H1 (cell line): ENCODE measurements around the gene PGP. TPM values are rescaled to one million over a fixed set of nuclear protein-coding genes. Genes with fewer than 3 reads are reported as not detected.

Source experiments
- CTCF ChIA-PET: fragments of 300-600 bp; sonication (Branson Sonifier 250); formaldehyde crosslinking; loops from one replicate; lab custom pipeline; 2021; ENCODE audit not compliant: partially characterized antibody; lab: Charles Lee
- POLR2A ChIA-PET: fragments of 300-600 bp; sonication (Branson Sonifier 250); formaldehyde crosslinking; loops from one replicate; lab custom pipeline; 2021; ENCODE audit warnings: inconsistent platforms; ENCODE audit not compliant: partially characterized antibody; lab: Charles Lee
- DNase-seq, 2 experiments: peaks; one replicate each; pipeline versions ENCODE4 v3.0.0 to v3.0.0-alpha.2; 2010 to 2022; ENCODE audit warnings: low spot score in 2 of 2, low read depth in 1 of 2, mixed read lengths in 1 of 2
- FAIRE-seq: peaks from 2 replicates; lab custom pipeline; 2011; peaks lifted over from hg19 to GRCh38; lab: Jason Lieb, UNC
- H2AFZ ChIP-seq: 2 replicates; pipeline ENCODE4 v1.8.1; 2012; ENCODE audit warnings: low read length, inconsistent platforms
- H2AK5ac ChIP-seq: 2 replicates; pipeline ENCODE4 v1.6.1; 2013; ENCODE audit warnings: low read depth, low read length
- H2BK120ac ChIP-seq: replicated peaks from 2 replicates; pipeline ENCODE3; 2013; ENCODE audit warnings: low read depth, low read length, inconsistent platforms
- H2BK12ac ChIP-seq: 2 replicates; pipeline ENCODE4 v1.6.1; 2013; ENCODE audit warnings: low read depth, low read length
- H2BK15ac ChIP-seq: 2 replicates; pipeline ENCODE4 v1.6.1; 2013; ENCODE audit warnings: low read length
- H2BK20ac ChIP-seq: 2 replicates; pipeline ENCODE4 v1.6.1; 2013; ENCODE audit warnings: low read length
- H2BK5ac ChIP-seq: 2 replicates; pipeline ENCODE4 v1.6.1; 2013; ENCODE audit warnings: low read depth, low read length
- H3K14ac ChIP-seq: 2 replicates; pipeline ENCODE4 v1.6.1; 2013; ENCODE audit warnings: inconsistent platforms; ENCODE audit not compliant: insufficient read length
- H3K18ac ChIP-seq: 2 replicates; pipeline ENCODE4 v1.6.1; 2013; ENCODE audit warnings: low read length; ENCODE audit errors: extremely low read depth
- H3K23ac ChIP-seq: 2 replicates; pipeline ENCODE4 v1.6.1; 2013; ENCODE audit warnings: inconsistent platforms; ENCODE audit not compliant: insufficient read length
- H3K23me2 ChIP-seq: 2 replicates; pipeline ENCODE4 v1.6.1; 2013; ENCODE audit warnings: low read depth, low read length
- H3K27ac ChIP-seq: 2 replicates; pipeline ENCODE4 v1.6.1; 2011; ENCODE audit warnings: low read depth, low read length, inconsistent platforms
- H3K27me3 ChIP-seq, 4 experiments: replicated peaks in 1 of 4; 1 replicate in 1 of 4; 2 replicates in 3 of 4; pipeline versions ENCODE4 v1.6.1 to v1.8.1; 2011 to 2013; ENCODE audit warnings: low read length in 3 of 4, mild to moderate bottlenecking in 3 of 4, inconsistent platforms in 2 of 4, mixed read lengths in 2 of 4, moderate library complexity in 1 of 4; ENCODE audit not compliant: control insufficient read depth in 3 of 4, insufficient read depth in 3 of 4; ENCODE audit errors: extremely low read depth in 1 of 4
- H3K36me3 ChIP-seq, 4 experiments: 2 replicates each; pipeline versions ENCODE4 v1.6.1 to v1.8.1; 2011 to 2013; ENCODE audit warnings: mild to moderate bottlenecking in 4 of 4, low read length in 3 of 4, moderate library complexity in 2 of 4, control low read depth in 1 of 4, inconsistent platforms in 1 of 4; ENCODE audit not compliant: insufficient read depth in 4 of 4, control insufficient read depth in 2 of 4
- H3K4ac ChIP-seq: replicated peaks from 2 replicates; pipeline ENCODE3; 2013; ENCODE audit warnings: low read length, low read depth, mixed read lengths, inconsistent platforms; ENCODE audit not compliant: insufficient read length
- H3K4me1 ChIP-seq, 4 experiments: replicated peaks in 1 of 4; 1 replicate in 1 of 4; 2 replicates in 3 of 4; pipeline versions ENCODE4 v1.6.1 to v1.8.1; 2011 to 2013; ENCODE audit warnings: low read length in 3 of 4, inconsistent platforms in 2 of 4, mixed read lengths in 1 of 4; ENCODE audit not compliant: insufficient read depth in 4 of 4, control insufficient read depth in 3 of 4
- H3K4me2 ChIP-seq, 2 experiments: 2 replicates each; pipeline versions ENCODE4 v1.6.1 to v1.8.1; 2011 to 2013; ENCODE audit warnings: low read depth in 2 of 2, low read length in 2 of 2, control low read depth in 1 of 2, inconsistent platforms in 1 of 2, mild to moderate bottlenecking in 1 of 2; ENCODE audit not compliant: insufficient read depth in 1 of 2
- H3K4me3 ChIP-seq, 4 experiments: fragments of 200-600, 300-600 bp in 1 of 4; sonication (generic), shearing (Covaris generic), sonication (Bioruptor Twin) in 1 of 4; 2 replicates each; pipeline versions ENCODE4 v1.5.1 to v1.8.1; 2011 to 2016; ENCODE audit warnings: low read length in 4 of 4, low read depth in 3 of 4, control low read depth in 2 of 4, inconsistent platforms in 2 of 4, mild to moderate bottlenecking in 2 of 4, mixed read lengths in 1 of 4, moderate library complexity in 1 of 4; ENCODE audit not compliant: insufficient read depth in 2 of 4; ENCODE audit errors: extremely low read depth in 1 of 4
- H3K56ac ChIP-seq: replicated peaks from 2 replicates; pipeline ENCODE3; 2013; ENCODE audit warnings: low read depth, mild to moderate bottlenecking, mixed read lengths, low read length, inconsistent platforms; ENCODE audit not compliant: insufficient read length
- H3K79me1 ChIP-seq: 2 replicates; pipeline ENCODE4 v1.6.1; 2013; ENCODE audit warnings: low read depth, low read length, control low read depth
- H3K79me2 ChIP-seq, 2 experiments: 2 replicates each; pipeline versions ENCODE4 v1.6.1 to v1.8.1; 2012 to 2013; ENCODE audit warnings: low read length in 2 of 2, mild to moderate bottlenecking in 2 of 2, inconsistent platforms in 1 of 2; ENCODE audit not compliant: insufficient read depth in 2 of 2, control insufficient read depth in 1 of 2
- H3K9ac ChIP-seq, 4 experiments: replicated peaks in 1 of 4; 1 replicate in 1 of 4; 2 replicates in 3 of 4; pipeline versions ENCODE4 v1.6.1 to v1.8.1; 2011 to 2013; ENCODE audit warnings: low read depth in 3 of 4, low read length in 3 of 4, control low read depth in 2 of 4, mild to moderate bottlenecking in 2 of 4, moderate library complexity in 2 of 4, inconsistent platforms in 1 of 4; ENCODE audit errors: extremely low read depth in 1 of 4
- H3K9me3 ChIP-seq, 2 experiments: 2 replicates each; pipeline versions ENCODE4 v1.6.1 to v1.8.1; 2012 to 2013; ENCODE audit warnings: mild to moderate bottlenecking in 2 of 2, moderate library complexity in 2 of 2, control low read depth in 1 of 2, inconsistent platforms in 1 of 2, low read depth in 1 of 2, low read length in 1 of 2, mixed read lengths in 1 of 2; ENCODE audit not compliant: insufficient read depth in 2 of 2
- H4K20me1 ChIP-seq, 2 experiments: replicated peaks in 1 of 2; 2 replicates each; pipeline versions ENCODE3 to v1.8.1; 2011 to 2013; ENCODE audit warnings: inconsistent platforms in 2 of 2, low read length in 2 of 2, mild to moderate bottlenecking in 1 of 2; ENCODE audit not compliant: insufficient read depth in 2 of 2, control insufficient read depth in 1 of 2
- H4K5ac ChIP-seq: 2 replicates; pipeline ENCODE4 v1.6.1; 2013; ENCODE audit warnings: low read length, low read depth, mixed read lengths, inconsistent platforms; ENCODE audit not compliant: insufficient read length
- H4K8ac ChIP-seq: 2 replicates; pipeline ENCODE4 v1.8.0; 2013; ENCODE audit warnings: mild to moderate bottlenecking, moderate library complexity, low read length, inconsistent platforms; ENCODE audit not compliant: insufficient read depth; ENCODE audit errors: extremely low read depth
- H4K91ac ChIP-seq: replicated peaks from 2 replicates; pipeline ENCODE3; 2013; ENCODE audit warnings: low read length, mixed read lengths, inconsistent platforms; ENCODE audit not compliant: insufficient read length
- CBX8 ChIP-seq: fragments of 300-800, 300-1000 bp; sonication (generic); IDR thresholded peaks from 2 replicates; pipeline ENCODE4 v1.7.1; 2016; ENCODE audit warnings: low read depth, low read length, borderline replicate concordance
- KDM5A ChIP-seq: fragments of 200-600 bp; IDR thresholded peaks from 2 replicates; pipeline ENCODE4 v1.7.1; 2012; ENCODE audit warnings: mild to moderate bottlenecking, low read length, inconsistent platforms, mixed read lengths
- POLR2AphosphoS5 ChIP-seq: IDR thresholded peaks from 2 replicates; pipeline ENCODE4 v1.6.1; 2011; ENCODE audit warnings: low read depth, low read length
- WGBS, 2 experiments: shearing (Covaris generic) in 1 of 2; methylation state at CpG; one replicate each; pipeline versions ENCODE4 v1.1.6 to v1.1.7; 2013 to 2015; ENCODE audit warnings: low lambda C conversion rate in 2 of 2, mixed read lengths in 2 of 2, inconsistent platforms in 1 of 2, low coverage in 1 of 2, missing lambda C conversion rate in 1 of 2; ENCODE audit not compliant: insufficient replicate concordance in 2 of 2, insufficient coverage in 1 of 2, insufficient read length in 1 of 2; ENCODE audit errors: extremely low coverage in 1 of 2, missing lambda C conversion rate in 1 of 2; 5-methylcytosine and 5-hydroxymethylcytosine counted together
- polyA plus RNA-seq, 7 experiments: library from polyadenylated mRNA; depleted of rRNA in 3 of 7; stranded (reverse) in 5 of 7; unstranded in 2 of 7; fragments of >200 nt in 5 of 7; fragments of 200-250 nt in 2 of 7; gene quantifications; 1 replicate in 5 of 7; 2 replicates in 1 of 7; 4 replicates in 1 of 7; pipeline versions ENCODE4 v1.2.1 to v1.2.3, GENCODE V29; 2011 to 2013; ENCODE audit warnings: missing spikeins in 2 of 7, mixed read lengths in 2 of 7
- total RNA-seq: library from RNA; stranded (reverse); fragmentation: NEBNext Ultra II Directional; extraction: Animal tissue kit (Norgen Biotek cat#: 25700); gene quantifications from 2 replicates; pipeline ENCODE4 v1.2.1, GENCODE V29; 2021

PGP gene
- total and polyA plus RNA-seq, 2 of the 8 experiments (the other 6 are each of a cell fraction or from before 2014, with no cell fraction given): 30.9 to 55.9 TPM

- H3K4me1 ChIP-seq: no peaks in the 10 kb centered on the region
- H3K14ac ChIP-seq: no peak overlapping the region
- H3K23ac ChIP-seq: no peak overlapping the region
- H3K23me2 ChIP-seq: no peaks in the 10 kb centered on the region; the same call in 1 of the 2 replicates
- peaks cover 2 to 24% of the 10 kb centered on the region in 2 experiments for H4K20me1 ChIP-seq
- H2BK5ac ChIP-seq: no peak overlapping the region
- no peak overlapping the region for H3K18ac ChIP-seq
- no peak overlapping the region for H3K56ac ChIP-seq
- ChIA-PET CTCF (no interaction called here), POLR2A (interaction anchor here (13.5 kb wide), 1 partner anchor 19 kb away, joined by 312 read pairs; the partner anchor contains the start of gene TRAF7)
- no peaks in the 10 kb centered on the region for H3K9me3 ChIP-seq
- no peak overlapping the region for H2BK20ac ChIP-seq
- no peak overlapping the region for H3K27ac ChIP-seq
- FAIRE-seq (no peak), DNase-seq (no peak)
- 94% methylated on average over 9 of the region's 10 CpGs; no CpG with 5 or more reads in 1 of the 2 experiments for WGBS, 2 experiments
- no peaks in the 10 kb centered on the region for H3K79me2 ChIP-seq
- H4K8ac ChIP-seq: no peak overlapping the region
- no peak overlapping the region for H2BK12ac ChIP-seq
- no peak overlapping the region for H3K9ac ChIP-seq
- peaks cover 24 to 65% (median 34%) of the 10 kb centered on the region in 4 experiments for H3K36me3 ChIP-seq
- no peak overlapping the region for H3K4me3 ChIP-seq
- no peak overlapping the region for H4K5ac ChIP-seq
- no peak overlapping the region for H2BK120ac ChIP-seq
- no peak overlapping the region for H4K91ac ChIP-seq
- H3K27me3 ChIP-seq: no peaks in the 10 kb centered on the region; a peak in 1 of 7 replicates
- no peaks in the 10 kb centered on the region for H3K79me1 ChIP-seq
- no peak overlapping the region for H3K4ac ChIP-seq
- H2AFZ ChIP-seq: no peak overlapping the region
- H2BK15ac ChIP-seq: no peak overlapping the region
- H2AK5ac ChIP-seq: no peak overlapping the region
- no peak overlapping the region for H3K4me2 ChIP-seq
- TF ChIP-seq KDM5A: no peak
- 0 out of 2 replicates have a peak, but pooled peaks have one; percentile 7 for TF ChIP-seq POLR2AphosphoS5
- no peak for TF ChIP-seq CBX8
These were observed 39.2 kb downstream of the PGP start for GRCh38 chr16:2175454-2175853.
